Bronchial epithelial cell (primary cell): ENCODE measurements around the gene SPON2. TPM values are rescaled to one million over a fixed set of nuclear protein-coding genes. Genes with fewer than 3 reads are reported as not detected.

ENCODE experiments used
- DNase-seq: peaks from one replicate; pipeline ENCODE4 v3.0.0-alpha.2; 2010; ENCODE audit warnings: low read depth
- FAIRE-seq: peaks from 2 replicates; lab custom pipeline; 2011; peaks lifted over from hg19 to GRCh38; lab: Jason Lieb, UNC
- H3K27me3 ChIP-seq: 2 replicates; pipeline ENCODE4 v1.5.1; 2011; ENCODE audit warnings: low read length; ENCODE audit not compliant: control insufficient read depth, insufficient read depth
- H3K36me3 ChIP-seq: 2 replicates; pipeline ENCODE4 v1.5.1; 2011; ENCODE audit warnings: low read length; ENCODE audit not compliant: control insufficient read depth, insufficient read depth
- H3K4me3 ChIP-seq: 2 replicates; pipeline ENCODE4 v1.5.1; 2011; ENCODE audit warnings: mild to moderate bottlenecking, low read depth, low read length, control low read depth
- CTCF ChIP-seq: IDR thresholded peaks from 2 replicates; pipeline ENCODE4 v1.5.1; 2011; ENCODE audit warnings: mild to moderate bottlenecking, moderate library complexity, low read length, control low read depth, inconsistent platforms; ENCODE audit not compliant: insufficient read depth, severe bottlenecking
- total RNA-seq: library from RNA; depleted of rRNA; stranded (reverse); fragments of >200 nt; gene quantifications from 2 replicates; pipeline ENCODE4 v1.2.1, GENCODE V29; 2014

SPON2 gene
- total RNA-seq, 1 donor from 2014 or later: 6.3 TPM

DNA sequence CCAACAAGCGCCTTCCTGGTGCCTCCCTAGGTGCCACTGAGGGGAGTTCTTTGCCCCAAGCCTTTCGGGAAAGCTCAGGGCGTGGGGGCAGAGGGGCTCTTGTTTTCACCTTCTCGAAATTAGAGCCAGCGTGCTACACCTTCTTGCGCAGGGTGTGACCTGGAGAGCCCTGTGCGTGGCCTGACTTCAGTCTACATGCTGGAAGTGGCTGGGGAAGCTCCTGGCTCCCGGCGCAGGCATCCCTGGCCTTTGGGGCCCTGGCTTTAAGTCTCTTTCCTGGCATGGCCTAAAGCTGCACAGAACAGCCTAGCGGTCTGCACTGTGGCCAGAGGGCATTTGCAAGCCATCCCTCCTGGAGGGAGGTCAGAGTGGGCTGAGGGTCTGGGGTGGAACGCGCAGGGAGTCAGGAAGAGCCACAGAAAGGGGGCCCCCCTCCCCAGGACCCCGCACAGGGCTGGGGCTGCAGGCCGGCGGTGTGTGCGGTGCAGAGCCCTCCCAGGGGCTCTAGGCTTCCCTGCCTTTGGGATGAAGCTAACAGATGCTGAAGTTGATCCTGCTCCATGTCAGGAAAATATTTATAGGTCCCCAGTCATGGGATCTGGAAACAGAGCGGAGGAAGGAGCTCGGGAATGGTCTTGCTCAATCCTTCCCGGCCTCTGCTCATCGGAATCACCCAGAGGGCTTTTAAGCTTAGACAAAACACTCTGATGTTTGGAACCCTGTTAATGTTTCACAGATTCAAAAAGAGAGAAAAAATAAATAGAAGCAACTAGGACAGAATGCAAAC lies 781 bp upstream of the SPON2 start:
- no peak for FAIRE-seq
- peaks cover 37% of the 10 kb centered on the region for H3K27me3 ChIP-seq
- no peaks in the 10 kb centered on the region for H3K36me3 ChIP-seq
- H3K4me3 ChIP-seq: no peak overlapping the region
- no peak for TF ChIP-seq CTCF
- DNase-seq: no peak

DNA sequence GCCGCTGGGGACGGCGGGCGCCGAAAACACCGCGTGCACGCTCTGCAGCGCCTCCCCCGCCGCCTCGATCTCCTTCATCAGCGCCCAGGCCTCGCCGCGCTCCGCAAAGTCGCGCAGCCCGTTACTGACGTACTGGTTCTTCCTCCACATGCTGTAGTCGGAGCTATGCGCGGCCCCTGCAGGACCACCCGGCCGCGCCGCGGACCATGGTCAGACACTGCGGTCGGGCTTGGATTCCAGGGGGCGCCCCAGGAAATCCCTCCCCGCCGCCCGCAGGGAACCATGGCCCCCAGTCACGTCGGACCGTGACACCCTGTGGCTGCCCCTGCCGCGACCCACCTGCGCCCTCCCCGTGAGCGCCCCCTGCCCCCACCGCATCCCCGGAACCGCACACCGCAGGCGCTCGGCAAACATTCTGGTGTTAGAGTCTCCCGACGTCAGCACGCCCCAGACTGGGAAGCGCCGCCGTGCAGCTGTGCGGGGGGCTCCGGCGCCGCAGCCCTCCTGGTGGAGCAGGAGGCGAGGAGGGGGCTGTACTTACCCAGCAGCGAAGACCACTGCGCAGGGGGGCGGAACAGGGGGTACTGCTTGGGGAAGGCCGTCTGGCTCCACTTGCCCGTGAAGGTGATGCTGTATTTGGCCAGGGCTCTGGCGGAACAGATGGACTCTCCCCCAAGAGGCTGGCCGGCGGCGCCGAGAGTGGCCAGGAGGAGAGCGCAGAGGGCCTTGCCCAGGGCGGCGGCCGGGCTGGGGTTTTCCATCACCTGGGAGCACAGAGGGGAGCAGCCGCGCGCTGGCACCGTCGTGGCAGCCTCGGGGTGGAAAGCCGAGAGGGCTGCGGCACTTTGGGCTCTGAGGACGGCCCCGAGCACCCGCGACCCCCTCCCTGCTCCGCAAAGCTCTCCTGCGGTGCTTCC lies 814 bp downstream of the SPON2 start:
- Histone ChIP-seq H3K36me3 (no peaks in the 10 kb centered on the region), H3K27me3 (peaks cover 40% of the 10 kb centered on the region), H3K4me3 (no peak overlapping the region)
- no peak for FAIRE-seq
- no peak for TF ChIP-seq CTCF
- no peak for DNase-seq

GRCh38 chr4:1170976-1171310 lies 1.4 kb downstream of the SPON2 start:
- DNase-seq (no peak), FAIRE-seq (no peak)
- H3K36me3 ChIP-seq: no peaks in the 10 kb centered on the region
- no peak for TF ChIP-seq CTCF
- H3K27me3 ChIP-seq: peaks cover 40% of the 10 kb centered on the region
- H3K4me3 ChIP-seq: no peak overlapping the region

GRCh38 chr4:1170156-1170975 lies 2.0 kb downstream of the SPON2 start:
- no peak overlapping the region for H3K4me3 ChIP-seq
- H3K27me3 ChIP-seq: peaks cover 40% of the 10 kb centered on the region
- no peak for DNase-seq
- no peak for TF ChIP-seq CTCF
- no peak for FAIRE-seq
- H3K36me3 ChIP-seq: no peaks in the 10 kb centered on the region

GRCh38 chr4:1169691-1170096 lies 2.7 kb downstream of the SPON2 start:
- DNase-seq: no peak
- Histone ChIP-seq H3K27me3 (peaks cover 40% of the 10 kb centered on the region), H3K36me3 (no peaks in the 10 kb centered on the region), H3K4me3 (no peak overlapping the region)
- no peak for TF ChIP-seq CTCF
- FAIRE-seq: no peak
